Muscle of back (tissue), 11 donors: ENCODE results near the gene TRAPPC3L. TPM values are rescaled to one million over a fixed set of nuclear protein-coding genes. Genes with fewer than 3 reads are reported as not detected.
"Not testable (repeated sequence)": the region's sequence is repeated elsewhere in the genome, so short reads cannot be mapped to it uniquely, and the experiment has no call there.

Experiments
- DNase-seq, 3 donors: peaks; one replicate each; pipeline versions ENCODE4 v3.0.0 to v3.0.0-alpha.2; 2013
- polyA plus RNA-seq, 10 donors: library from polyadenylated mRNA; unstranded; fragments of 120-200 nt; gene quantifications; one replicate each; pipeline ENCODE4 v1.2.1, GENCODE V29; 2013; ENCODE audit not compliant: insufficient read length in 10 of 10

Gene TRAPPC3L
- polyA plus RNA-seq, 10 donors, result 0.05 to 0.24 (median 0.11) TPM; not detected in 5

- DNase-seq, result no peak
Observed at GRCh38 chr6:116513224-116513875, 32.1 kb downstream of the TRAPPC3L start.

DNA sequence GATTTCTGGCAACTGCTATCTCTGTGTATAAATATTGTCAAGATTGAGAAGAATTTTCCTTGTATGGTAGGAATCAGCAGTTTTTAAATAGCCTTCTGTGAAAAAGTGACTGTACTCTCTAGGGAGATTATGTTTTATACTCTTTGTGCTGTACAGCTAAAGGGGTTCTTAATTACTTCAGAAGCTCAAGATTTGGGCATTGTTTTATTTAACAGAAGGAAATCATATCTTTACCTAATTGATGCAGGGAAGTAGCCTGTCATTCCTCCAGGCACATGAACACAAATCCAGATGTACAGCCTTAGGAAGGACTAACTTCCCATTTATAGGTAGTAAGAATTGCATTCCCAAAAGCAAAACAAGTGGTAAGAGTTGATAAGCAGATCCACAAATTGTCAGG lies 32.8 kb downstream of the TRAPPC3L start:
- peak in 1 of 3 donors; percentile 34 for DNase-seq

DNA sequence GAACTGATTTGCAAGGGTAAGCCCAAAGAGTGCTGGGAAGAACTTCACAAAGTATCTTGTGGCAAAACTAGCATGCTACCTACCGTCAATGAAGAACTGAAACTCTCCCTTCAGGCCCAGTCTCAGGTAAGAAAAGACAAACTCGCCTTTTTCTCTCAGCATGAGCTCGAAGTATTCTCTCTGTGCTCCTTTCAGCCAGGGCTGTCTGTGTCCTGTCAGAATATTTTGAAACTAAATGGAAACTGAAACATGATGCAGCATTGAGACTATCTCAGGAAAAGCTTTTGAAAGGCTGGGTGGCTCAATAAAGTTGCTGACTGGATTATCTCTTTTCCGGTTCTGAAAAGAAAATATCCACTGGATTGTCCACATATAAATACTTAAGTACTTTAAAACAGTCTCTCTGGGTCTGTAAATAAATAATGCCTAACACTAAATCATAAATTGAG lies 33.3 kb downstream of the TRAPPC3L start:
- no peak for DNase-seq

DNA sequence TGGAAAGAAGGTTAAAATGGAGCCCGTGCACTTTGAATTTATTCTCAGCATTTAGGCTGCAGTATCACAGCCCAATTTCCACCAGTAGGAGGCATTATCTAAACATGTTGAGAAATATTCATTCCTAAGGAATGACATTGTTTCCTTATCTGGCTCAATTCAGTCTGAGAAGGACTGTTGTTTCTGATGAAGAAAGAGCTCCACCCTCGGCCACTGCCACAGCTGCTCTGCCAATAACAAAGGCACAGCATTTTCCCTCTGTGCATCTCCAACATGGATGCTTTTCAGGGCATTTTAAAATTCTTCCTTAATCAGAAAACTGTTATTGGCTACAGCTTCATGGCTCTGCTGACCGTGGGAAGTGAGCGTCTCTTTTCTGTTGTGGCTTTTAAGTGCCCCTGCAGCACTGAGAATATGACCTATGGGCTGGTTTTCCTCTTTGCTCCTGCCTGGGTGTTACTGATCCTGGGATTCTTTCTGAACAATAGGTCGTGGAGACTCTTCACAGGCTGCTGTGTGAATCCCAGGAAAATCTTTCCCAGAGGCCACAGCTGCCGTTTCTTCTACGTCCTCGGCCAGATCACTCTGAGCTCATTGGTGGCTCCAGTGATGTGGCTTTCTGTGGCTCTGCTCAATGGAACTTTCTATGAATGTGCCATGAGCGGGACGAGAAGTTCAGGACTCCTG lies 33.9 kb downstream of the TRAPPC3L start, which contains the start of gene CALHM5:
Gene CALHM5 (plus strand): TSS at position 216 of the 687 bp plus-strand sequence. CDS start 58 bp downstream, at position 274.
- peak; percentile 36 to 73 (median 59) for DNase-seq

DNA sequence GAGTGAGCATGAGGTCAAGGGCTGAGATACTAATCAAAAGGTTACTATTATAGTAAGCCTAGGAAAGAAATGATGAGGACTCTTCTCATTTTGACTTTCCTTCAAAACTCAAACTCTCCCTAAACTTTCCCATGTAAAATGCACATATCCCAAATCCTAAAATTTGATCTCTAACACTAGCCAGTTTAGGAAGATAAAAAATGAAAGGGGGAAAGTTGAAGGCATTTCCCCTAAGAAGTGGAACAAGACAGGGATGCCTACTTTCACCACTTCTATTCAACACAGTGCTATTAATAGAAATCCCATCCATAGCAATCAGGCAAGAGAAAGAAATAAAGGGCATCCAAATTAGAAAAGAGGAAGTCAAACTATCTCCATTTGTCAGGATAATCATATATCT lies 37.0 kb downstream of the TRAPPC3L start:
- no peak for DNase-seq

DNA sequence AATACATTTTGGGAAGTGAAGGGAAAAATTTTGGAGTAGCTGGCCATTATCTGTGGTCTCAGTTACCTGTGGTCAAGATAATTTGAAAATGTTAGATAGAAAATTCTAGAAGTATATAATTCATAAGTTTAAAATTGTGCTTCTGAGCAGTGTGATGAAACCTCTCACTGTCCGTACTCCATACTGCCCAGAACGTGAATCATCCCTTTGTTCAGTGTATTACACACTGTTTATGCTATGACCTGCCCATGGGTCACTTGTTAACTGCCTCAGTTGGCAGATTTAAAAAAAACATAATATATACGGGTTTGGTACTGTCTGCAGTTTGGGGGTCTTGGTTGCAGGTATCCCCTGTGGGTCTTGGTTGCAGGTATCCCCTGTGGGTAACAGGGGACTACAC lies 38.2 kb downstream of the TRAPPC3L start:
- no peak for DNase-seq

GRCh38 chr6:116500969-116501433 lies 44.5 kb downstream of the TRAPPC3L start:
- DNase-seq, result no peak

DNA sequence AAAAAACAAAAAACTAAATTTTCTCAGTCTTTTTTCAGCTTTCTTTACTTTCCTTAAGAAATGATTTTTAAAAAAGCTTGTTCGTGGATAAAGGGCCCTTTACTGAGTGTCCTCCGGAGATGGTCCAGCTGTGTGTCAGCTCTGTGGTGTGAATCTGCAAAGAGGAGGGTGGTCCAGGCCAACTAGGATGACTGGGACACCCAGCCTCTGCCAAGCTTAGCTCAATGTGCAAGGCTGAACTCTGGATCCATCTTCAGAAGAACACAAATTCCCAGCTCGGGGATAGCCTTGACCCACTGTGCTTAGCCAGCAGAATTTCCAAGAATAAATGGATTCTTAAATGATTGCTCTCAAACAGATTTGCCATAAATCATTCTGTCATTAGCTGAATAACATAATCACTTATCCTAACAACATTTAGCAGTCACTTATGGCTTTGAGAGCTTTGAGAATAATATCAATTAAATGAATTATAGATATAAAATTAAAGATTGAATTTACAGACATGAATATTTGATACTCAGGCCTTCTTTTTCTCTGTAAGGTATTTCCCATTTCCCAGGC lies 48.3 kb downstream of the TRAPPC3L start:
- DNase-seq, result peak in 1 of 3 donors; percentile 41

DNA sequence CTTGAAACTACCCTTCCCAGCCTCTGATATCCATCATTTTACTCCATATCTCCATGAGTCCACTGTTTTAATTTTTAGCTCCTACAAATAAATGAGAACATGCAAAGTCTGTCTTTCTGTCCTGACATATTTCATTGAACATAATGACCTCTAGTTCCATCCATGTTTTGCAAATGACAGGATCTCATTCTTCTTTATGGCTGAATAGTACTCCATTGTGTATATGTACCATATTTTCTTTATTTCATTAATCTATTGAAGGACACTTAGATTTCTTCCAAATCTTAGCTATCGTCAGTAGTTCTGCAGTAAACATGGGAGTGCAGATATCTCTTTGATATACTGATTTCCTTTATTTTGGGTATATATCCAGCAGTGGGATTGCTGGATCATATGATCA lies 50.3 kb downstream of the TRAPPC3L start:
- DNase-seq, result not testable (repeated sequence)

- no peak for DNase-seq
Observed at GRCh38 chr6:116492331-116493067, 53.0 kb downstream of the TRAPPC3L start.

DNA sequence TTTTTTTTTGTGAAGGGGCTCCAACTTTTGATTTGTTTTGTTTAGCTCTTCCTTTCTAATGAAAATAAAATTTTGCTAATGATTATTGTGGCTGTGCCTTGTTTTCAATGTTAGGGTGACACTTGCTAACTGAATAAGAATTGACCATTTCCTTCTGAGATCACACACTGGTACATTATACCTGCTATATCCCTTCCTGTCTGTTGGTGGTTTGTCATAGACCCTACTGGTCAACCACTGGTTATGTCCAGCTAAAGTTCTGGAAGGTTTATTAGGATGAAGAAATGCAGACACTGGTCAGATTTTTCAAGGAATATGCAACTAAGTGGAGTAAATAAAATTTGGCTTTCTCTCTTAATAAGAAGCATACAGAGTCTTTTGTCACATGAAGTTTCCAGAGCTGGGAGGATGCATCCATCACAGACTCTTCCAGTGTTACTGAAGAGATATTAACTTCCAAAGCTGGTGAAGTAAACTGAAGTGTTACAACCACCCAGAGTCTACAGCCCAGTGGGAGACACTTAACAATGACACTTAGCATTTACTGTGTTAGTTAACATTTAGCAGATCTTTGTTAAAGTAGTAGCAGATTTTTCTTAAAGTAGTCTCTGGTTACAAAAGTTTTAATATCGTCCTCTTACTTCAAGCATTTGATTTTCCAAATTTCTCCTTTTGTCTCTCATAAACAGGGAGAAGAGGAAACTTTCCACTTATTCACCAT lies 53.7 kb downstream of the TRAPPC3L start:
- DNase-seq, result no peak

DNA sequence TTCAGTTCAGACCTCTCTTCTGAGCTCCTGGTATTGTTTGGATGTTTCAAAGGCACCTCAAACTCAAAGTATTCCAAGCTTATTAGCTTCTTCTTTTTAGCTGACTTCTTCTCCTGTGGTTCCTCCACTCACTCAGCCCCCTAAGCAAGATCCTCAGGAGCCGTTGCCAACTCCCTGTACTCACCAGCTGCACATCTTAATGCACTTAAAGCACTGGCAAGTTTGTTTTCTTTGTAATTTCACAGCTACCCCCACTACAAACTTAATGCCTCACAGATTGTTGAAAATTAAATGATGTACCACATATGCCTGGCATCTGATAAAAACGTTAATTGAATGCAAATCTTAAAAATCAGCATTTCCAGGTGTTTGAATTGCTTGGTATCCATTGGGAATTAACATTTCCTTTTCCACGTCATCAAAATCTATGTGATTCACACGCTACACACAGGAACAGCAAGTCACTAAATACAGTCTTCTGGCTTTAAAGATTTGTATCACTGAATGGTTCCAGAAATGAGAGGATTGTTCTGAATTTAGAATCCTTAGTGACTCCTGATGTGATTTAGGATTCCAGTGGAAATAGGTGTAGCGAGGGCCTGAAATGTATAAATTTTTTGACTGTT lies 59.8 kb downstream of the TRAPPC3L start:
- no peak for DNase-seq

- no peak for DNase-seq
Observed at GRCh38 chr6:116483616-116484015, 61.9 kb downstream of the TRAPPC3L start.

DNA sequence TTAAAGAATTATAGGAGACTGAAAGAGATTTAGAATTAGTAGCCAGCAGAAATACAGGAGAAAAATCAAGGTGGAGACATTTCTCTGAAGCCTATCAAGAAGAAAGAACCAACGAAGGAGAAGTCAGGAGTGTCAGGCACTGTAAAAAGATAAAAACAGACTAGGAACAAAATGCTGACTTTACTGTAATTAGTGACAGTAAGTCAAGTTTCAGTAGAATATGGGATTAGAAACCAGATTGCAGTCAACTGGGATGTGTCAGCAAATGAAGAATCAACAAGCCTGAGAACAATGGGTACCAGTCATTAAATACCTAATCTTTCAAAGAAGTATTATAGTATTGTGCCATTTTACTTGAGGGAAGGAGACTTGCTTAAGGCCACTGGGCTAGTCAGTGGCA lies 62.7 kb downstream of the TRAPPC3L start:
- DNase-seq, result no peak

- DNase-seq, result no peak
Observed at GRCh38 chr6:116476002-116476678, 69.3 kb downstream of the TRAPPC3L start.

- DNase-seq, result no peak
Observed at GRCh38 chr6:116475141-116475540, 70.3 kb downstream of the TRAPPC3L start.

GRCh38 chr6:116472706-116473105 lies 72.8 kb downstream of the TRAPPC3L start:
- DNase-seq, result no peak

DNA sequence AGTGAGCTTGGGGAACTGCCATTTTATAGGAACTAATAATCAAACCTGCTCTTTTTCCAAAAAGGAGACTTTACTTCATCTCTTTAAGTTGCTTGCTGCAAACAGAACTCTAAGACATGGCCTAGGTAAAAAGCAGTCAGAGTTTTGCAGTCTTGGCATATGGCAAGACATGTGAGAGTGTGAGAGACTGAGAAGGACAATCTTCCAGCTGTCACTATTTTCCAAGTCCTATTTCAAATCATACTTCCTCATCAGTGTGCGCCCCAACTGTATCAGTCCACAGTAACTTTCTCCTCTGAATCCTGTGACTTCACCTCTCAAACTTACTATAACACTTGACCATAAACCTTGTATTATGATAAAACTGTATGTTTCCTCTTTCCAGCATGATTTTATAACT lies 74.0 kb downstream of the TRAPPC3L start:
- peak in 1 of 3 donors; percentile 22 for DNase-seq

DNA sequence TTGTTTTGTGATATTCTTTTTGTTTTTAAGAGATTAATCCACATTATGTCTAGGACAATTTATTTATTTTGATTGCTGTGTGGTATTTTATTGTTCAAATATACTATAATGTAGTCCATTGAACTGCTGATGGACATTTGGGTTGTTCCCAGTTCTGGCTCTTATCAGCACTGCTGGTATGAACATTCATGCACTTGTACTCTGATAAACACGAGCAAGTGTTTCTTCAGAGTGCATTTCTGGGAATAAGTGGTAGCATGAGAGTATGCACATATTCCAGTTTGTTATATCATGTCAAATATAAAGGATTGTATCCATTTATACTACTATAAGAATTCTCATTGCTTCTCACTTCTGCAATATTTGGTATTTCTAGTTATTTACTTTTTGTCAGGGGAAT lies 77.2 kb downstream of the TRAPPC3L start:
- DNase-seq, result no peak

GRCh38 chr6:116467514-116467913 lies 78.0 kb downstream of the TRAPPC3L start:
- DNase-seq, result no peak
